Activated CD4-positive, CD25-positive, alpha-beta regulatory T cell treated with anti-CD3 and anti-CD28 coated beads, Interleukin-2, amount 50 U/mL, for 72 hours (primary cell): Measurements from ENCODE around the gene VWC2L.

Source experiments
- DNase-seq: peaks from one replicate; pipeline ENCODE4 v3.0.0; 2021

VWC2L gene

DNA sequence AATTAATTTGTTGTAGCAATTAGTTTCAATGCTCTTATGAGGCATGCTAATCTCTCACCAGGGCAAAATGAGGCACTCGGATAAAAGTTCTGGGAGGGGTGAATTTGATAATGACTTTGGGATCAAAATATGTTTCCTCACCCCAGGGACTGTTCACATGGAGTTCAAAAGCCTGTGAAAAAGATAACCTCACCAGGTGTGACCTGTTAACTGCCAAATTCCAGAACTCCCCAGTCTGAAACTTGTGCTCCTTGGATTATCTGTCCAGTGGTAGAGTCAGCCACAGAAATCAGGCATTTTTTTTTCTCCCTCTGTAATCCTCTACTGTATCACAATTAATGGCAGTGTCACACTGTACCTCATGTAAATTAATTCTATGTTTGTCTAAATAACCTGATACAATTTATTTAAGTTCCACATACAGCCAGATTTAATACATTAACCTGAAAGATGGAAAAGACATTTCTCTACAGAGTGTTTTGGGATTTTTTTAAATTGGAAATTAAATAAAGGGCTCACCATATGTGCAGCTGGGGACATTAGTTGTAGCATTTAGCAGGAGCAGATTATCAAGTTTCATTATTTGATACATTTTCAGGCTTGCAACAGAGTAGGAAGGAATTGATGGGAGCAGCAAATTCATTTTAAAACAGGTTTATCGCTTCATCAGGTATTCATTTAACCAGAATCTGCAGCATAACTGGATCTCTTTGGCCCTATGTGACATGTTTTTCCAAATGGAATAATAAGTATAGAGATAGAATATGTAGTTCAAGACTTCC is 191.2 kb downstream of the VWC2L start:
- no peak for DNase-seq

DNA sequence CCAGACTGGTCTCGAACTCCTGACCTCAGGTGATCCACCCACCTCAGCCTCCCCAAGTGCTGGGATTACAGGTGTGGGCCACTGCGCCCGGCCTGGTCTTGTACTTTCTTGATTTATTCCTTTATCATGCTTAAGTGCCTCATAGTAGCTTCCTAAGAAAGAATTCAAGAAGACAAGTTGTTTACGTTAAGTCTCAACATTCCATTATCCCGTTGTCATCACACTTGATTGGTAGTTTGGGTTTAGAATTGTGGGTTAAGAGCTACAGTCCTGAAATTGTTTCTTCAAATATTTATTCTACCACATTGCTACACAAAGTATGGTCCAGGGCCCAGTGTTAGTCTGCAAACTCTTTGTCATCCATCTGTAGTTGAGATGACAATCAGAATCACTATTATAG is 194.0 kb downstream of the VWC2L start:
- DNase-seq, result no peak

DNA sequence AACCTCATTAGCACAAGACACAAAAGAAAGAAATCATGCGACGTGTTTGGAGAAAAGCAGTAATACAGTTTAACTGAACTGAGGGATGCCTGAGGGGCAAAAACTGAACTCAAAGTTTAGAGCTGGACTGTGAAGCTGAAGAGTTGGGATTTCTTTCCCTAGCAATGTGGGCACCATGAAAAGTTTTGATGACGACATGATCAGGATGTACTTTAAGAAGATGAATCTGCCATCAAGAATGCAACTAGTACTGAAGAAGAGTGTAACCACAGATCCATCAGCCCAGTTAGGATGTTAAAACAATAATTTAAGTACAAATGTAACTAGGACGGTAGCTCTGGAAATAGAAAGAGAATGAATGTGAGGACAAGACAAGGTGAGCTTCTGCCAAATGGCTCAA is 196.2 kb downstream of the VWC2L start:
- DNase-seq, result no peak

DNA sequence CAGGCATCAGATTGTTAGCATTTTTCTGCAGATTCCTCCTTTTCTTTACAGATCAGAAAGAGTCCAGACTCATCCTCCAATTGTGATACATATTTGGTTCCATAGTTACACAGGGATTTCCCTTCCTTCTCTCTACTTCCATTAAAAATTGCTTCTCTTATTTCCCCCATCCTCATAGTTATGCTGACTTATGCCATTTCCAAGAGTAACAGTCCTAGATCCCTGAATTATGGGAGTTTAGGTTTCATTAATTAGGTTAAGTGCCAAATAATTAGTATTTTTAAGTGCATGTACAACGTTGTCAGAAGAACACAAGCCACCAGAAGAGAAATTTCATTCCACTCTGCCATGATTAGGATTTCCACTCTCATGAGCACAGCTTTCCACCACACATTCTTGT is 200.2 kb downstream of the VWC2L start:
- no peak for DNase-seq

DNA sequence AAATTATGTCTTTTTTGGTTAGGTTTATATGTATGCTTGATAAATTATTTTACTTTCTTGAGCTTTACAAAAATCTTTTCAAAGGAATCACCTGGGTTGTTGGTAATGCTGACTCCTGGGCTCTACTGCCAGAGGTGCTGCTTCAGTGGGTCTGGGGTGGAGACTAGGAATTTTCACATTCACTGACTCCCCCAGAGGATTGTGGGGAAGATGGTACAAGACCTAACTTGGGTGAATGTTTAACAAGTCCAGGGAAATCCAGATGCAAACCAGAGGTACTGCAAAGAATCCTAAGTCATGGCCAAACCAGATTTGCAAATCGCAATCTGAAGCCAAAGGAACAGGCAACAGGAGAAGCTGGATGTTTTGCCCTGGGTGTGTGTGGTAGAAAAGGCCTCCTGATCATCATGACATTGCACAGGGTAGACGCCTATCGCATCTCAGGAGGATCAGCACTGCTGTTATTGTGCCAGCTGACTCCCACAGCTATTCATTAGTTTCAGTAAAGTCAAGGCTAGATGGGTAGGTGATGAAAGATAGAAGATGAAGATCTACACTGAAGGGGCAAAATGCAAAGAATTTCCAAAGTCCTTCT is 213.4 kb downstream of the VWC2L start:
- no peak for DNase-seq

DNA sequence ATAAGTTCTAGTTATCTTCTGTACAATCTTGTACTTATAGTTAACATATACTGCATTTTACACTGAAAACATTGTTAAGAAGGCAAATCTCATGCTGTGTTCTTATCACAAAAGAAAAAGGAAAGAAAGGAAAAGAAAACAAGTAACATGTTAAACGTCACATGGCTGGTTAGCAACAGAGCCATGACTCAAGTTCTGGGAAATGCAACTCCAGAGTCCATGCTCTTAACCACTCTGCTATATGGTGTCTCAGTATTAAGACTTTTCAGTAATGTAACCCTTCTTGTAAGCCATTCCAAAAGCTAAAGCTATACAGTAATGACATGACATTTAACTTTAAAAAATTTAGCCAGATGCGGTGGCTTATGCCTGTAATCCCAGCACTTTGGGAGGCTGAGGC is 217.2 kb downstream of the VWC2L start:
- DNase-seq, result no peak
